ENCODE measurements around the gene SHQ1. TPM values are rescaled to one million over a fixed set of nuclear protein-coding genes. Genes with fewer than 3 reads are reported as not detected.

SHQ1 gene
- total and polyA plus RNA-seq, 9 of the 15 experiments (the other 6 are each of a cell fraction or from before 2014, with no cell fraction given): 9.2 to 25.0 (median 14.1) TPM

- TF ChIP-seq ZNF407 (IDR thresholded peaks at IDR 0.05; ENCODE audit: low read depth): no peak
- peak; percentile 96 for TF ChIP-seq ZBTB40 (IDR thresholded peaks at IDR 0.05)
- TF ChIP-seq ZBTB40 (CRISPR knock-in tag; IDR thresholded peaks at IDR 0.05): no peak
- TF ChIP-seq GABPA (tag; conservative IDR thresholded peaks at IDR 0.05; ENCODE audit: low read depth): peak; percentile 96
- no peak for TF ChIP-seq BMI1 (IDR thresholded peaks at IDR 0.05; ENCODE audit: low read length)
- TF ChIP-seq TCF7 (IDR thresholded peaks at IDR 0.05; ENCODE audit: borderline replicate concordance): no peak
- no peak for TF ChIP-seq HLTF (IDR thresholded peaks at IDR 0.05)
- TF ChIP-seq TFAP4 (CRISPR knock-in tag; IDR thresholded peaks at IDR 0.05; ENCODE audit: borderline replicate concordance): peak; percentile 64; the same call in 1 of the 2 replicates
These were observed at the start of gene SHQ1 (continued) for GRCh38 chr3:72847751-72848702.
